HG03039 (cell line): ENCODE data around the gene IKZF2.

Source experiments
- ATAC-seq: cut with Tn5 transposase; IDR thresholded peaks from one replicate; pipeline ENCODE4 v1.9.1; 2021; ENCODE audit warnings: mild to moderate bottlenecking, moderate library complexity; ENCODE audit not compliant: unreplicated experiment

Gene IKZF2

DNA sequence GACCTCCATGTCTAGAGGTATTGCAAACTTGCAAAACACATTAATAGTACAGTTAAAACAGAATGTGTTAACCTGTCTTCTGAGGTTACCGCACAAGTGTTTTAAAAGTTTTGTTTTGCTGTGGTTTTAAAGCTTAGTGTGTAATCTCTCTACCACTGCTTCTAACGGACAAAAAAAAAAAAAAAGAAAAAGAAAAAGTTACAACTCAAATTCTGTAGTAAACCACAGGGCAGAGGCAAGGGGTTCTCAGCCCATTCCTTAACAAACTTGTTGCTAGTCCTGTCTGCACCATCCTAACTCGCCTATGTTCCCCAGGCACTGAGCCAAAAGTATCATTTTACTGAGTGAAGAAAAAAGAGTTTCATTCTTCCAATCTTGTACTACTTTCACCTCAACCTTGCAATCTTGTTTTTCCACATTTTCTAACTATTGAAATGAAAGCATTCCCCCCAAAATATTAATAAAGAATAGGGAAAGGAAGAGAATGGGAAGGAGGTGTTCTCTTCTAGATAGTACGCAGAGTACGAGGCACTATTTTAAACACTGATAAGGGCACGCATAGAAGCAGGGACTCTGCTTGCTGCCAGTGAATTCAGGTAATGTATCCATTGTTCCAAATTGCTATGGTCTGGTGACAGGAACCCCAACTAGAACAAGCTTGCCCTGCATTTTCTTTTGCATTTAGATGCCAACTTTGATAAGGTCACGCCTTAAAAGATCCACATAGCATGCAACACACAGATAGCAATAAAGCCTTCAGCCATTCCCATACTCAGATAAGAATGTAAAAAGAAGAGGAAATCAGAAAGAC, 47.1 kb downstream of the IKZF2 start:
- ATAC-seq: no peak

GRCh38 chr2:213101692-213102460, 49.5 kb downstream of the IKZF2 start:
- ATAC-seq: no peak

- no peak for ATAC-seq
Observed at GRCh38 chr2:213101109-213101508, 50.3 kb downstream of the IKZF2 start.

DNA sequence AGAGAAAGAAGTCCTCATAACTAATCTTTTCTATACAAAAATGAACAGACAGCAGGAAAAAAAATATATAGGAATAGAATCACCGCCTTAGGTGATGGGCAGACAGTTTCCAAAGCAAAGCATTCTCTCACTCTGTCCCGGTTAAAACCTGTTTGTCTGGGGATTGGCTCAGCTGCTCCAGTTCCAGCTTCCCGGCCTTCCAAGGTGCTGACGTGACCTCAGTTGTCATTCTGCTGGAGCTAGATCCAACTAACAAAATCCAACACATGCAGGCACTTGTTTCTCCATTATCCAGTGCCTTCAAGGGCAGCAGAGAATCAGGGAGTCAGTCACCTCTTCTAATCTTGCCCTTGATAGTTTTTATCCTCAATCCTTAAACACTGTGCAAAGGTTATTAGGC, 52.8 kb downstream of the IKZF2 start:
- ATAC-seq: no peak

DNA sequence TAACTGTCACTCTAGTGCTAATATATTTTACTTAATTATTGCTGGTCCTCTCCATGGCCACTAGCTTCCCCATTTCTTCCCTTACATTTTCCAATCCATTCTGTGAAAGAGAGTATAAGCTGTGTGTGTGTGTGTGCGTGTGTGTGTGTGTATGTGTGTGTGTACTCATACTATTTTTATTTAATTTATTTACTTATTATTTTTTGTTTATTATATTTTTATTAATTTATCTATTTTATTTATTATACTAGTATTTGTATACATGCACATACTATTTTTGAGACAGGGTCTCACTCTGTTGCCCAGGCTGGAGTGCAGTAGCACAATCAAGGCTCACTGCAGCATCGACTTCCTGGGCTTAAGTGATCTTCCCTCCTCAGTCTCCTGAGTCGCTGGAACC, 59.6 kb downstream of the IKZF2 start:
- ATAC-seq: no peak

DNA sequence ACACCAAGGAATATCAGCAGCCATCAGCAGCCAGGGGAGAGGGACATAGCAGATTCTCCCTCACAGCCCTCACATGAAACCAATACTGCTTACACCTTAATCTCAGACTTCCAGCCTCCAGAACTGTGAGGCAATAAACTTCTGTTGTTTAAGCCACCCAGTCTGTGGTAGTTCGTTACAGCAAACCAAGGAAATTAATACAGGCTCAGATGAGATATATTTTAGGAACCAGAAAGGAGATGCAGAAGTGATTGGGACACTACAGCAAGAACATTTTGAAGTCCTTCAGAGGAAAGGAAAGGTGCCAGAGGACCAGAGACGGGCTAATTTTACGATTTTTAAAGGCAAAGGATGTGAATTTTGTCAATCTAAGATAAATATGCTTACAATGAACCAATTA, 60.6 kb downstream of the IKZF2 start:
- ATAC-seq: no peak

- ATAC-seq: no peak
Observed at GRCh38 chr2:213089438-213089837, 62.0 kb downstream of the IKZF2 start.

GRCh38 chr2:213087040-213087439, 64.4 kb downstream of the IKZF2 start:
- ATAC-seq: no peak

GRCh38 chr2:213086571-213086970, 64.8 kb downstream of the IKZF2 start:
- ATAC-seq: no peak

- ATAC-seq: no peak
Observed at GRCh38 chr2:213086050-213086449, 65.4 kb downstream of the IKZF2 start.

- no peak for ATAC-seq
Observed at GRCh38 chr2:213085538-213085937, 65.9 kb downstream of the IKZF2 start.

GRCh38 chr2:213084261-213084660, 67.2 kb downstream of the IKZF2 start:
- ATAC-seq: no peak

DNA sequence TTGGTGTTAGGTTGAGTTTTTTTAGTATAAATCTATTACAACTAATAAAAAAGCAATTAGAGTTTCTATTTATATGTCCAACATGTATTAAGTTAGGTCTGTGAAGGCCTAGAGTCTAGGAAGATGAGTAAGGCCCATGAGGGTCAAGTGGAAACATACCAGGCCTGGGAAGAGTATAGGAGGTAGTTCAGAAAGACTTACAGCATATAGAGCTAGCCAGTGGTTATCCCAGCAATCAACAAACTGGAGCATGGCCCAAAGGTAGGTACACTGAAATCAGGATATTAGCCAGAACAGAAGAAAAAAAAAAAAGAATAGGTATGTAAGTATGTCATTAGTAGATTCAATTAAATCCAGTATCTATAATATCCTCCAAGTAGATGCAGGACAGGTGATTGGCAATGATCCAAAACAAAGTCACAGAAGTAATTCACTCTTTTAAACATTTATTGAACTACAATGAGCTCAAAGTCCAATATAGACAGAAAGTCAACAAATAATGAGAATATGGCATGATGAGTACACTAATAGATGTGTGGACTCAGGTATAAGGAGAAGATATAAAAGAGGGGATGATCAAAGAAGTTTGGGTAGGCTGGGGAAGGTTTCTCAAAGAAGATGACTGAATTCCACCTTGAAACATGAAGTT, 70.3 kb downstream of the IKZF2 start:
- no peak for ATAC-seq

DNA sequence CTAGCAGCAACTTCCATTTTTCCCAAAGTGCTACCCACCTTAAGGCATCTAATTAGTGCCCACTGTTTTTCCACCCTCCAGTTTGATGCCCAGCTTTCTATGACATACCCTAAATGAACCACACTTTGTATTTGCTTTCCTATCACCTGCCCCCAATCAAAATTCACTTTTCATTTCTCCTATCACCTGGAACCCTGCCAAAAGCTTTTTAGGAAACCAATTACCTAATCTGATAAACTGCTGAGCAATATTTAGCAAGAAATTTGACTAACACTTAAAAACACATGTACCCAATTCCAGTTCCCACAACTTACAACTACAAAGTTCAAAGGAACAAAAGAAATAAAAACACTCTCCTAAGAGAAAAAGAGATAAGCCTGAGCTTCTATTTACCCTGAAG, 71.7 kb downstream of the IKZF2 start:
- no peak for ATAC-seq

GRCh38 chr2:213078686-213079085, 72.7 kb downstream of the IKZF2 start:
- no peak for ATAC-seq

DNA sequence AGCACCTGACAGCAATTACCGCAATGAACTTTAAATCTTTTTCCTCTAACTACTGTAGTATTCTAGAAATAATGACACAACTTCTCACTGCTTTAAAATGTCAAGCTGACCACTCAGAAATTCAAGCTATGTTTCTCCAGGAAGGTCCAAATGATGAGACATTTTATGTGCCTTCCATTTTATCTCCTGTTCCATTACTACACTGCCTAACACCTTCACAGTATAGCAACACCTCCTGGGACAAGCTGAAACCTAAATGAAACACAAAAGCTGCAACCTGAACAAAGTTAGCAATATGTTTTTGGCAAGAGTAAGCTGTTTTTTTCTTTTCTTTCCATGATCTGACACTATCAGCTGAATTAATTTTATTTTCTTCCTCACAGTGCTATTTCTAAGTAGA, 81.9 kb downstream of the IKZF2 start:
- no peak for ATAC-seq

GRCh38 chr2:213068676-213069359, 82.6 kb downstream of the IKZF2 start:
- no peak for ATAC-seq

- no peak for ATAC-seq
Observed at GRCh38 chr2:213067888-213068287, 83.5 kb downstream of the IKZF2 start.

GRCh38 chr2:213066443-213066743, 85.0 kb downstream of the IKZF2 start:
- ATAC-seq: no peak

- ATAC-seq: peak; percentile 47
Observed at GRCh38 chr2:213065583-213066442, 85.6 kb downstream of the IKZF2 start.
